Smooth muscle cell (in vitro differentiated cells): ENCODE data around the gene TBC1D1. TPM values are rescaled to one million over a fixed set of nuclear protein-coding genes. Genes with fewer than 3 reads are reported as not detected.
A peak's percentile ranks its signal among the peaks of the same experiment; 100 is the strongest.

Experiments
- DNase-seq: peaks from one replicate; lab custom pipeline; 2025; ENCODE audit not compliant: unreplicated experiment; lab: John Stamatoyannopoulos, UW
- H2AFZ ChIP-seq: fragments of 200-600 bp; sonication (generic); 2 replicates; pipeline ENCODE4 v1.6.0; 2016; ENCODE audit warnings: antibody characterized with exemption, low read depth, mild to moderate bottlenecking
- H3F3A ChIP-seq: fragments of 200-600 bp; sonication (generic); 2 replicates; pipeline ENCODE4 v1.6.0; 2017; ENCODE audit warnings: antibody characterized with exemption, low read depth
- H3K27ac ChIP-seq: fragments of 200-600 bp; sonication (generic); 2 replicates; pipeline ENCODE4 v1.5.1; 2016; ENCODE audit warnings: low read depth, mild to moderate bottlenecking
- H3K27me3 ChIP-seq: fragments of 200-600 bp; sonication (generic); 2 replicates; pipeline ENCODE4 v1.6.1; 2016; ENCODE audit warnings: low read depth, mild to moderate bottlenecking
- H3K36me3 ChIP-seq: fragments of 200-600 bp; sonication (generic); 2 replicates; pipeline ENCODE4 v1.5.1; 2016; ENCODE audit warnings: low read depth
- H3K4me1 ChIP-seq: fragments of 200-600 bp; sonication (generic); 2 replicates; pipeline ENCODE4 v1.5.1; 2016; ENCODE audit warnings: low read depth
- H3K4me2 ChIP-seq: fragments of 200-600 bp; sonication (generic); 2 replicates; pipeline ENCODE4 v1.6.0; 2016; ENCODE audit warnings: mild to moderate bottlenecking
- H3K4me3 ChIP-seq: fragments of 200-600 bp; sonication (generic); 2 replicates; pipeline ENCODE4 v1.5.1; 2016; ENCODE audit warnings: mild to moderate bottlenecking
- H3K79me2 ChIP-seq: fragments of 200-600 bp; sonication (generic); 2 replicates; pipeline ENCODE4 v1.6.0; 2016; ENCODE audit warnings: low read depth, mild to moderate bottlenecking
- H3K9ac ChIP-seq: fragments of 200-600 bp; sonication (generic); 2 replicates; pipeline ENCODE4 v1.6.0; 2016; ENCODE audit warnings: low read depth
- H3K9me3 ChIP-seq: fragments of 200-600 bp; sonication (generic); replicated peaks from 2 replicates; pipeline ENCODE4 v1.5.1; 2016; ENCODE audit warnings: low read depth
- H4K20me1 ChIP-seq: fragments of 200-600 bp; sonication (generic); 2 replicates; pipeline ENCODE4 v1.6.0; 2016; ENCODE audit warnings: low read depth
- CTCF ChIP-seq: fragments of 200-600 bp; sonication (generic); IDR thresholded peaks from 2 replicates; pipeline ENCODE4 v1.5.1; 2017; ENCODE audit warnings: borderline replicate concordance, mild to moderate bottlenecking, antibody characterized with exemption; ENCODE audit not compliant: insufficient read depth, poor library complexity, severe bottlenecking
- WGBS: methylation state at CpG from one replicate; pipeline ENCODE4 v1.1.7; 2016; ENCODE audit warnings: low lambda C conversion rate; 5-methylcytosine and 5-hydroxymethylcytosine counted together
- polyA plus RNA-seq: library from polyadenylated mRNA; unstranded; fragments of >200 nt; fragmentation: Nextera tagmentation; extraction: Ambion mirVana; gene quantifications from 2 replicates; pipeline ENCODE4 v1.2.1, GENCODE V29; 2016
- total RNA-seq: library from RNA; depleted of rRNA; stranded (reverse); fragments of >200 nt; gene quantifications from 2 replicates; pipeline ENCODE4 v1.2.3, GENCODE V29; 2014

The TBC1D1 gene
- total and polyA plus RNA-seq, 2 experiments from 2014 or later, result 81.5 to 117 TPM

- 92% methylated on average over 6 of the region's 6 CpGs for WGBS
- no peaks in the 10 kb centered on the region for H3K27me3 ChIP-seq
- no peak overlapping the region for H3K27ac ChIP-seq
- TF ChIP-seq CTCF, result no peak
- no peaks in the 10 kb centered on the region for H3K4me1 ChIP-seq
- no peaks in the 10 kb centered on the region for H4K20me1 ChIP-seq
- no peaks in the 10 kb centered on the region for H3K79me2 ChIP-seq
- H3K36me3 ChIP-seq, result no peaks in the 10 kb centered on the region
- no peak overlapping the region for H3K4me3 ChIP-seq
- H3F3A ChIP-seq, result peaks cover 6% of the 10 kb centered on the region
- no peak overlapping the region for H3K4me2 ChIP-seq
- DNase-seq, result no peak
- no peak overlapping the region for H3K9ac ChIP-seq
- no peaks in the 10 kb centered on the region for H3K9me3 ChIP-seq
- no peak overlapping the region for H2AFZ ChIP-seq
Observed at GRCh38 chr4:38026158-38026740, 135.4 kb downstream of the TBC1D1 start.

- no peaks in the 10 kb centered on the region for H3K36me3 ChIP-seq
- no peak overlapping the region for H3K4me2 ChIP-seq
- H2AFZ ChIP-seq, result no peak overlapping the region
- WGBS, result 66% methylated on average over 3 of the region's 3 CpGs
- H3K9me3 ChIP-seq, result no peaks in the 10 kb centered on the region
- TF ChIP-seq CTCF, result no peak
- H3K4me3 ChIP-seq, result no peak overlapping the region
- H3K27ac ChIP-seq, result no peak overlapping the region
- H3K79me2 ChIP-seq, result no peaks in the 10 kb centered on the region
- H3F3A ChIP-seq, result no peaks in the 10 kb centered on the region
- H3K4me1 ChIP-seq, result no peaks in the 10 kb centered on the region
- H3K27me3 ChIP-seq, result no peaks in the 10 kb centered on the region
- DNase-seq, result no peak
- H4K20me1 ChIP-seq, result no peaks in the 10 kb centered on the region
- no peak overlapping the region for H3K9ac ChIP-seq
Observed at GRCh38 chr4:38030023-38030422, 139.1 kb downstream of the TBC1D1 start.

- peak; percentile 79 for TF ChIP-seq CTCF
- H3K4me2 ChIP-seq, result no peak overlapping the region
- H3K27ac ChIP-seq, result no peak overlapping the region
- H3K27me3 ChIP-seq, result no peaks in the 10 kb centered on the region
- no peaks in the 10 kb centered on the region for H3K36me3 ChIP-seq
- no peaks in the 10 kb centered on the region for H3K4me1 ChIP-seq
- H3K79me2 ChIP-seq, result no peaks in the 10 kb centered on the region
- H3F3A ChIP-seq, result no peaks in the 10 kb centered on the region
- no peaks in the 10 kb centered on the region for H4K20me1 ChIP-seq
- no peak overlapping the region for H3K4me3 ChIP-seq
- no peaks in the 10 kb centered on the region for H3K9me3 ChIP-seq
- WGBS, result 64% methylated on average over 11 of the region's 11 CpGs
- DNase-seq, result no peak
- no peak overlapping the region for H2AFZ ChIP-seq
- no peak overlapping the region for H3K9ac ChIP-seq
Observed at GRCh38 chr4:38034986-38035882, 144.3 kb downstream of the TBC1D1 start.
